Neutrophil (primary cell): Measurements from ENCODE around the gene DNAH17.

ENCODE experiments used
- H3K27ac ChIP-seq: fragments of 200-600 bp; sonication (generic); 2 replicates; pipeline ENCODE4 v1.5.1; 2016; ENCODE audit warnings: mild to moderate bottlenecking, moderate library complexity
- H3K27me3 ChIP-seq: fragments of 200-600 bp; sonication (generic); 2 replicates; pipeline ENCODE4 v1.6.0; 2016; ENCODE audit warnings: mild to moderate bottlenecking
- H3K36me3 ChIP-seq: fragments of 200-600 bp; sonication (generic); 2 replicates; pipeline ENCODE4 v1.5.1; 2017
- H3K4me1 ChIP-seq, 2 experiments: fragments of 200-600 bp in 1 of 2; sonication (generic) in 1 of 2; 1 replicate in 1 of 2; 2 replicates in 1 of 2; pipeline versions ENCODE4 v1.5.1 to v1.6.1; 2013 to 2016; ENCODE audit warnings: low read depth in 1 of 2, low read length in 1 of 2, mild to moderate bottlenecking in 1 of 2, moderate library complexity in 1 of 2; ENCODE audit not compliant: control insufficient read depth in 1 of 2, insufficient read depth in 1 of 2
- H3K4me3 ChIP-seq, 2 experiments: fragments of 200-600 bp in 1 of 2; sonication (generic) in 1 of 2; 1 replicate in 1 of 2; 2 replicates in 1 of 2; pipeline ENCODE4 v1.5.1; 2013 to 2016; ENCODE audit warnings: low read depth in 1 of 2, low read length in 1 of 2, mild to moderate bottlenecking in 1 of 2, moderate library complexity in 1 of 2
- H3K9me3 ChIP-seq: fragments of 200-600 bp; sonication (generic); 2 replicates; pipeline ENCODE4 v1.5.1; 2016
- TF ChIP-seq, protein P1 (sequence below): fragments of 200-600 bp; sonication (generic); IDR thresholded peaks from 2 replicates; pipeline ENCODE4 v1.5.1; 2016; ENCODE audit warnings: antibody characterized with exemption

The DNAH17 gene

DNA sequence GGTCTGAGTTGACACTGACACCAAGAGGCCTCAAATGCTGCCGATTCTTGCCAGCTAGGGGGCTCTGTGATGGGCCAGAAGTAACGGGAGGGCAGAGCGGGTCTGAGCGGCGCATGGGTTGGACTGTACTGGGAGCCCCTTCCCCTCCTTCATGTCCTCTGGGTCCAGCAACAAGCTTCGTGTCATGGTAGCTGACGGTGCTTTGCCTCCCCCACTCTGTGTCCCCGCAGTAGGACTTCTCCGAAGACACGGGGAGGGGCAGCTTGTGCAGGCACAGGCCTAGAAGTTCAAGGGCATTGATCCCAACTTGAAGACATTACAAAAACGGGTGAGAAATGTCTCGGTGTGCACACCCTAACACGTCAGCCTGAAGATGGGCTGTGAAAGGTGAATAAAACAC, 39.8 kb upstream of the DNAH17 start:
- no peaks in the 10 kb centered on the region for H3K9me3 ChIP-seq
- peaks cover 7 to 8% of the 10 kb centered on the region in 2 experiments for H3K4me1 ChIP-seq
- no peak overlapping the region for H3K4me3 ChIP-seq
- H3K36me3 ChIP-seq: no peaks in the 10 kb centered on the region
- H3K27me3 ChIP-seq: no peaks in the 10 kb centered on the region
- TF ChIP-seq, protein P1, sequence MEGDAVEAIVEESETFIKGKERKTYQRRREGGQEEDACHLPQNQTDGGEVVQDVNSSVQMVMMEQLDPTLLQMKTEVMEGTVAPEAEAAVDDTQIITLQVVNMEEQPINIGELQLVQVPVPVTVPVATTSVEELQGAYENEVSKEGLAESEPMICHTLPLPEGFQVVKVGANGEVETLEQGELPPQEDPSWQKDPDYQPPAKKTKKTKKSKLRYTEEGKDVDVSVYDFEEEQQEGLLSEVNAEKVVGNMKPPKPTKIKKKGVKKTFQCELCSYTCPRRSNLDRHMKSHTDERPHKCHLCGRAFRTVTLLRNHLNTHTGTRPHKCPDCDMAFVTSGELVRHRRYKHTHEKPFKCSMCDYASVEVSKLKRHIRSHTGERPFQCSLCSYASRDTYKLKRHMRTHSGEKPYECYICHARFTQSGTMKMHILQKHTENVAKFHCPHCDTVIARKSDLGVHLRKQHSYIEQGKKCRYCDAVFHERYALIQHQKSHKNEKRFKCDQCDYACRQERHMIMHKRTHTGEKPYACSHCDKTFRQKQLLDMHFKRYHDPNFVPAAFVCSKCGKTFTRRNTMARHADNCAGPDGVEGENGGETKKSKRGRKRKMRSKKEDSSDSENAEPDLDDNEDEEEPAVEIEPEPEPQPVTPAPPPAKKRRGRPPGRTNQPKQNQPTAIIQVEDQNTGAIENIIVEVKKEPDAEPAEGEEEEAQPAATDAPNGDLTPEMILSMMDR: no peak
- H3K27ac ChIP-seq: no peak overlapping the region

- Histone ChIP-seq H3K4me1 (peaks cover 7 to 8% of the 10 kb centered on the region in 2 experiments), H3K4me3 (no peak overlapping the region), H3K9me3 (no peaks in the 10 kb centered on the region), H3K27me3 (no peaks in the 10 kb centered on the region), H3K36me3 (no peaks in the 10 kb centered on the region), H3K27ac (no peak overlapping the region)
- TF ChIP-seq, protein P1: no peak
These were observed 38.4 kb upstream of the DNAH17 start for GRCh38 chr17:78615631-78616030.

GRCh38 chr17:78613416-78613815, 36.2 kb upstream of the DNAH17 start:
- H3K27me3 ChIP-seq: no peaks in the 10 kb centered on the region
- H3K36me3 ChIP-seq: no peaks in the 10 kb centered on the region
- H3K9me3 ChIP-seq: no peaks in the 10 kb centered on the region
- H3K4me1 ChIP-seq: peaks cover 7 to 8% of the 10 kb centered on the region in 2 experiments
- TF ChIP-seq, protein P1: no peak
- H3K27ac ChIP-seq: no peak overlapping the region
- H3K4me3 ChIP-seq: no peak overlapping the region

- H3K36me3 ChIP-seq: no peaks in the 10 kb centered on the region
- no peaks in the 10 kb centered on the region for H3K27me3 ChIP-seq
- TF ChIP-seq, protein P1: no peak
- H3K4me1 ChIP-seq: peaks cover 7 to 8% of the 10 kb centered on the region in 2 experiments
- no peaks in the 10 kb centered on the region for H3K9me3 ChIP-seq
- H3K4me3 ChIP-seq: no peak overlapping the region
- H3K27ac ChIP-seq: no peak overlapping the region
These were observed 34.4 kb upstream of the DNAH17 start for GRCh38 chr17:78611607-78612006.

- Histone ChIP-seq H3K4me3 (no peak overlapping the region), H3K4me1 (peaks cover 7 to 8% of the 10 kb centered on the region in 2 experiments), H3K9me3 (no peaks in the 10 kb centered on the region), H3K27ac (no peak overlapping the region), H3K27me3 (no peaks in the 10 kb centered on the region), H3K36me3 (no peaks in the 10 kb centered on the region)
- TF ChIP-seq, protein P1: no peak
These were observed 33.8 kb upstream of the DNAH17 start for GRCh38 chr17:78610951-78611511.
